ENCODE measurements around the gene EFEMP1.
"Not testable (repeated sequence)": the region's sequence is repeated elsewhere in the genome, so short reads cannot be mapped to it uniquely, and the experiment has no call there.

EFEMP1 gene

GRCh38 chr2:55864351-55865084 lies 59.1 kb downstream of the EFEMP1 start:
- DNase-seq (ENCODE audit: low spot score): no peak

GRCh38 chr2:55862673-55863390 lies 60.8 kb downstream of the EFEMP1 start:
- DNase-seq (ENCODE audit: low spot score): peak; percentile 73

DNA sequence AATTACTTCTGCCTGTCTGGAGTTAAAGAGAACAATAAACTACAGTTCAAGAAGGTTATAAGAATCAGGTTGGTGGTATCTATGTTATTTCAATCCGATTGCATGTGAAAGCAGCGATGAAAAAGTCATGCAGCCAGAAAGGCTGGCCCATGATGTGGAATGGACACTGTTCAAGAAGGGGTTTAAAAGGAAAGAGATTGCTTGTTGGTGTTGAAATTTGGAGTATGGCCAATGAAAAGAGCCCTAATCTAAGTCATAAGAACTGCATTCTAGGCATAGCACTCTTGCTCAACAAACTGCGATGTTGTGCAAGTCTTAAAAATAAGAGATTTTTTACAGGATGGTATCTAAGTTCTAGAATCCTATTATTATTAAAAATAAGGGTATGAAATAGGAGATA lies 61.3 kb downstream of the EFEMP1 start:
- peak; percentile 70 for DNase-seq (ENCODE audit: low spot score)

- no peak for DNase-seq (ENCODE audit: low spot score)
Observed at GRCh38 chr2:55861733-55862132, 61.8 kb downstream of the EFEMP1 start.

DNA sequence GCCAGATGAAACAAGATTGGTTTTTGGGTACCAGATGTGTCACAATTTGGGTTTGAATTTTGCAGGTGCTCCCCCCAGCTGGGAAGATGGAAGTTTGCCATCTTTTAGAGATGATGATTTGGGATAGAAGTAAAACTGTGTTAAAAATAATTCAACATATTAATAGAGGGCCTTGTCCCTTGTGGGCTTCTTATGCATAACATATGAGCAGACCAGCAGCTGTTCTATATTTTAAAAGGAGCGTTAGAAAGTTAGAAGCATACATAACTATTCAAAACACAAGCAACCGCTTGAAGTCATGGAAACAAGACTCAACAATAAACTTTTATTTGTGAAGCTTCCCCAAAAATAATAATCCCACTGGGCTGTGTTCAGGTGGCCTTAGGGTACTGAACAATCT lies 62.8 kb downstream of the EFEMP1 start:
- DNase-seq (ENCODE audit: low spot score): no peak

GRCh38 chr2:55859875-55860274 lies 63.7 kb downstream of the EFEMP1 start:
- no peak for DNase-seq (ENCODE audit: low spot score)

DNA sequence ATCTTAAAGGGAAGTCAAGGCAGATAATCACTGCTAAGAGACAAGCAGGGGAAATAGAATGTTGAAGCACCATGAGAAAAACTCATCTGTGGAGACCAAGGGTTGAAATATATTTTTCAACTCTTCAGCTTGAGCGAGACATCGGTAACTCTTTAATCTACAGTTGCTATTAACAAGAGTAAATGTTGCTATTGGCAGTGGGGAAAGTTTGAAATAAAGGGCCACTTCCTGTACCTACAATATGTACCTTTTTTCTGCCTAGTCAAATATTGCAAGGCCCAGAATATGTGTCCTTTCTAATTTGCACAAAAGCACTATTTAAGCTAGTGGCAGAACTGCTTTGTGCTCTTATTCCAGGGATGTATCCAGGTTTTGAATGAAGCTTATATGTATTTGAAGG lies 65.8 kb downstream of the EFEMP1 start:
- no peak for DNase-seq (ENCODE audit: low spot score)

DNA sequence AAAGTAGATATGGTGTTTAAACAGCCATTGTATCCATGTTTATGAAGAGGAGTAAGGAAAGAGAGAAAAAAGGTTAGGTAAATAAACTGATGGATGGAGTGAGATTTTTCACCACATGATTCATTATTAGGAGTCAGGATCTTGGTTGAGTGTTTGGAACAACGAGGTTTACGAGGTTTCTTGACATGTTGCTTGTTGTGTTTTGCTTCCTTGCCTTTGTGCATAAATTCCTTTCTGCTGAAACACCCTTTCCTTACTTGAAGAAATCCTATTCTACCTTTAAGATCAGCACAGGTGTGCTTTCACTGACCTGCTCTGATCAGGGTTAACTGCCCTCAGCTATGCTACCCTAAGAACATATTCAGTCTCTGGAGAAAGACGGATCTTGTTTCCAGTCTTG lies 66.6 kb downstream of the EFEMP1 start:
- no peak for DNase-seq (ENCODE audit: low spot score)

GRCh38 chr2:55848096-55848495 lies 75.5 kb downstream of the EFEMP1 start:
- DNase-seq (ENCODE audit: low spot score): no peak

GRCh38 chr2:55846426-55846825 lies 77.2 kb downstream of the EFEMP1 start:
- no peak for DNase-seq (ENCODE audit: low spot score)

GRCh38 chr2:55844986-55845385 lies 78.6 kb downstream of the EFEMP1 start:
- no peak for DNase-seq (ENCODE audit: low spot score)

DNA sequence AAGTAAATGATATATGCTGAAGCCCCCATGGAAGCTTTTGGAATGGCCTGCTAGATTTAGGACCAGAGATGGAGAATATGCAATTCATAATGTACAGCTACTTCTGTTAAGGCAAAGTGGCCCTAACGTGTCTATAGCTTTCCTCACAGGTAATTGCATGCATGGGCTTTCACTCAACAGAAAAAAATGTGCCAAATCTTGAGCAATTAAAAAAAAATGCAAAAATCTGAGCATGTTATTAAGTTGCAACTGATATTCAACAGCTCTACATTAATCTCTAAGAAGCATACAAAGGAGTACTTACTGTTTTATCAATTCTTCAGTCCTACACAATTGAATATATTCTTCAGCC lies 79.6 kb downstream of the EFEMP1 start:
- DNase-seq (ENCODE audit: low spot score): no peak

GRCh38 chr2:55843096-55843993 lies 80.2 kb downstream of the EFEMP1 start:
- DNase-seq (ENCODE audit: low spot score): peak; percentile 64

DNA sequence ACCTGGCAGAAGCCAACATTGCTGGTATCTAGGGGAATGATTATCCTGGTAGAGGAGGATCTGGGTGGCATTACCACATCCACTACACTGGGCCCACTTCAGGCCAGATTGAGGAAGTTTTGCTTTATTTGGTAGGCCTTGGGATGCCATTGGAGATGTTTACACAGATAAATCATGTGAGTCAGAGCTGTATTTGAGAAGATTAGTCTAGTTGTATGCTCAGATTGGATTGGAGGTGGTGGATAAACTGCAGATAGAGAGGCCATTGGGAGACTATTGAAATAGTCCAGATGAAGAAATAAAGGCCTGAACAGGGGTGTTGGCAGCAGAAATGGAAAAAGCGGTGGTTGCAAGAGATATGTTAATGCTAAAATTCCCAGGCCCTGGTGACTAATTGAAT lies 81.5 kb downstream of the EFEMP1 start:
- DNase-seq (ENCODE audit: low spot score): no peak

- DNase-seq (ENCODE audit: low spot score): no peak
Observed at GRCh38 chr2:55840460-55840859, 83.1 kb downstream of the EFEMP1 start.

- DNase-seq (ENCODE audit: low spot score): peak; percentile 48
Observed at GRCh38 chr2:55839182-55839819, 84.3 kb downstream of the EFEMP1 start.

GRCh38 chr2:55838653-55839052 lies 84.9 kb downstream of the EFEMP1 start:
- DNase-seq (ENCODE audit: low spot score): no peak

- not testable (repeated sequence) for DNase-seq (ENCODE audit: low spot score)
Observed at GRCh38 chr2:55838117-55838516, 85.5 kb downstream of the EFEMP1 start.

DNA sequence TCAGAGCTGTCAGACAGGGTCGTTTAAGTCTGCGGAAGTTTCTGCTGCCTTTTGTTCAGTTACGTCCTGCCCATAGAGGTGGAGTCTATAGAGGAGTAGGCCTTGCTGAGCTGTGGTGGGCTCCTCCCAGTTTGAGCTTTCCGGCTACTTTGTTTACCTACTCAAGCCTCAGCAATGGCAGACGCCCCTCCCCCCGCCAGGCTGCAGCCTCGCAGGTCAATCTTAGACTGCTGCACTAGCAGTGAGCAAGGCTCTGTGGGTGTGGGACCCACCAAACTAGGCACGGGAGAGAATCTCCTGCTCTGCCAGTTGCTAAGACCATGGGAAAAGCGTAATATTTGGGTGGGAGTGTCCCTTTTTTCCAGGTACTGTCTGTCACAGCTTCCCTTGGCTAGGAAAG lies 86.5 kb downstream of the EFEMP1 start:
- no peak for DNase-seq (ENCODE audit: low spot score)

- not testable (repeated sequence) for DNase-seq (ENCODE audit: low spot score)
Observed at GRCh38 chr2:55831671-55832410, 91.7 kb downstream of the EFEMP1 start.

GRCh38 chr2:55827855-55828254 lies 95.7 kb downstream of the EFEMP1 start:
- no peak for DNase-seq (ENCODE audit: low spot score)
